Measurements from ENCODE around the gene SUGCT.

SUGCT gene

DNA sequence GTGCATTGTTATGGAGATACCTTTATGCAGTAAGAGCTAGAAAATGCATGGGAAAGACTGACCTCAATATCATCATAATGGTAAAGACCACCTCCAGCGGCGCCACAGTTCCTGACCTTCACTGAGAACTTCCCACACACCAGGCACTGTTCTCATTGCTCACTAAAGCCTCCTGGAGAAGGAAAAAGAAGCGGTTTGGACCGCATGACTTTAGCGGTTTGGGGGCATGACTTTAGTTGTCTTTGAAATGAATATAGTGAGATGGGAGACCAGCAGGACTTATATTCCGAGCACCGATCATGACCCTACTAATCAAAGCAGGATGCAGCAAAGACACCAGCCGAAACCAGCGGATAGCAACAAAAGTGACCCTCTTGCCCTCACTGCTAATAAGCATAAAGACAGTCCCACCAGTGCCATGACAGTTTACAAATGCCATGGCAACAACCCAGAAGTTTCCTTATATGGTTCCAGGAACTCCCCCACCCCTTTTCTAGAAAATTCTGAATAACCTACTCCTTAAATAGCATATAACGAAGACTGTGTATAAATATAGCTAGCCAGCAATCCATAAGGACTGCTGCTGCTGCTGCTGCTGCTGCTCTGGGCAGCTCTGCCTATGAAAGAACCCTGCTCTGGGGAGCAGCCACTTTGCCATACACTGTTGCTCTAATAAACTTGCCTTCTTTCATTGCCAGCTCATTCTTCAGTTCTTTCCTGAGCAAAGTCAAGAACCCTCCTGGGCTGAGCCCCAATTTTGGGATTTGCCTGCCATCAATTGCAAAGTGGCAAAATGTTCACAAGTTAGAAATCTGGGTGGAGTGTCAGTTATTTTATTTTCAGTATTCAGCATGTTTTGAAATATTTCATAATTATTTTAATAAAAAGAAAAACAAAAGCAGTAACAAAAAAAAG, 694.1 kb downstream of the SUGCT start:
- no peak for DNase-seq (ENCODE audit: low read depth)

DNA sequence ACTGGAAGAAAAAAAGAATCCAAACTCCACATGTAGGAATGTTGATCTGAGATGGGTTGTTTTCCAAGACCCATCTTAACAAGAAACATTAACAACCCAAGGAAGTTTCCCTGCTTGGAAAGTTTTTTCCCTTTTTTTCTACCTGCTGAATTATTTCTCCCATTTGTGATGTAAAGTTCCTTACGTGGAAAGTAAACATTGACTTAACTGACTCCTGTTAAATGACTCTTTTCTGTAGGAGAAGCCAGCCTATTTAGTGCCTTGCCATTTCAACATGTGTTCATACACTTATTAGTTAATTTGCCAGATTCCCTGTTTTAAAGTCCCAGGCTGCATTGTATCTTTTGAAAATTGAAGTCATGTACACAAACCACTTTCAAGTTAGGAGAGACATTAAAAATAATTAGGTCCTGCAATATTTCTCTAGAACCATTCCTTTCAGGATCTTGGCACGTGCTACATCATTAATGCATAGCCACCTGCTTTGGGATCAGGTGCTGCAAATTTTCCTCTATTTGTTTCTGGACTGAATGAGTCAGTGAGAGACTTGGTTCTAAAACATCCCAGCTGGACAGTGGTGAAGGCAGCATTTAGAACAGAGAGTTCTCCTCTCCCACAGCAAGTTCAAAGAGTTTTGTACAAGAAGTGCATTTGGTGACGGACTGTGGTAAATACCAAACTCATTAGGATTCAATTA, 698.5 kb downstream of the SUGCT start:
- no peak for DNase-seq (ENCODE audit: low read depth)

DNA sequence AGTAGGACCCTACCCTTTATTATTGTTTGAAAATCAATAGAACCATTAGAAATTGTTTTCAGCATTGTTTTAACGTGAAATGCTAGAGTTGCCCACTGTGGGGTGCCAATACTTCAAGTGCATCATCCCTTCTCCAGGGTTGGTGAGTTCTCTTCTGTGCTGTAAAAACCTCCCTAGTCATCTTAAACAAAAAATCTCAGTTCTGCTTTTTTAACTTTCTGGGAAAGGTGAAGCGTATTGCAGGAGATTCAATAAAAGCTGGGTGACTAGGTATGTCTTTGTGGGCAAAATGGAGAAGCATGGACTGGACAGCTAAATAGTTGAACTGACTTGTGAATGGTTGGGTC, 699.1 kb downstream of the SUGCT start:
- no peak for DNase-seq (ENCODE audit: low read depth)

DNA sequence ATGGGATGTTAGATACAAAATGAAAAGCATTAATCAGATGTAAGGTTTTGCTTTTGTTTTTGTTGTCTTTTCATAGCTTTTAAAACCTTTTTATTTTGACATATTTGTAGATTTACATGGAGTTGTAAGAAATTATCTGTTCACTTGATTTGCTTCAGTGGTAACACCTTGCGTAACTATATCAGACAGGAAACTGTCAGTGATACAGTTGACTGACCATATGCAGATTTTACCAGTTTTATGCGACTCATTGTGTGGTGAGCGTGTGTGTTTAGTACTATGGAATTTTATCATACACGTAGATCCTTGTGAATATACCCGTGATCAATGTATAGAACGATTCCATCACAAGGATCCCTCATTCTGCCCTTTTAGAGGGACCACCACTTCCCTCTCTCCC, 701.4 kb downstream of the SUGCT start:
- DNase-seq (ENCODE audit: low read depth): no peak

DNA sequence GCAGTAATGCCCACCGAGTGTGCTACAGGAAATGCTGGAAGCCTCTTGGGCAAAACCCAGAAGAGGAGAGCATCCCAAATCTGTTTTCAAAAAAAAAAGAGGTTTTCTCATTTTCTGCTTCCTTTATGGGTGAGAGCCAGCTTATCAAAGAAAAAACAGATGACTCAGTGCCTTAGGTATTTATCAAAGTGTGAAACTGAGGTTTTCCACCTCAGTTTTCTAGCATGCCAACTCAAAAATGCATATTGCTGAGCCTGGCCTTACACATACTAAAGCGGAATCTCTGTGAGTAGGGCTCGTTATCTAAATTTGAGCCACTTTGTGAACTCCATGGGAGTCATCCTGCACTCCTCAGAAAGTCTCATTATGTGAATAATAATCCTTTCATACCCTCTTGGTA, 705.1 kb downstream of the SUGCT start:
- DNase-seq (ENCODE audit: low read depth): no peak

DNA sequence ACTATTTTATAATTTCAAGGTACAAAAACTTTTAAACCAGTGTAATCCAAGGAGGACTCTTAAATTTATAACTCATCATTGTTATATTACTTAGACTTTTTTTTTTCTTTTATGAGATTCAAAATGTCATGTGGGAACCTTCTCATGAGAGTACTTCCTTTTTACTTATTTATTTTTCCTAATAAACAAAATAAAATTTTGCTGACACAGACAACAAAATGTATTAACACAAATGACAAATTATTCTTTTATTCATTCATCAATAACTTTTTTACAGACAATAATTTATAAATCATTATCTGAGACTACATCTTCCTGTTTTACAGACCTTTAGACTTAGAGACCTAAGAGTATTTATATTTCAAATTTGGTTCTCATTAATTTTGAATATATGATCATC, 706.2 kb downstream of the SUGCT start:
- no peak for DNase-seq (ENCODE audit: low read depth)

DNA sequence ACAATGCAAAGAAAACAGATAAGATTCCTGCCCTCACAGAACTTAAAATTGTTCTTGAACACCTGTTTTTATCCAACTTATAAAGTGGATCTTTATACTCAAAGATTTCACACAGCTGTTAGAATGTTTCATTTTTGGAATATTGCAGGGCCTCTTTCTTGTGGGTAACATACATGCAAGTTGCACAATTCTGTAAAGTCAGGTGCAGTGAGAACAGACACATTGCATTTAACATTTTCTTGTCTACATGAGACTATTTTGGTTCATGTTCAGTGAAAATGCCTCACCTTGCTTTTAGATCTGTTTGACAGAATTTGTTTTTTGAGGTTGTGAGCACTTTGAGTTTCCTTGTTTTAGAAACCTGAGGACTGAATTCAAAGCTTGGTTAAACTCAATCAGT, 707.8 kb downstream of the SUGCT start:
- DNase-seq (ENCODE audit: low read depth): no peak

DNA sequence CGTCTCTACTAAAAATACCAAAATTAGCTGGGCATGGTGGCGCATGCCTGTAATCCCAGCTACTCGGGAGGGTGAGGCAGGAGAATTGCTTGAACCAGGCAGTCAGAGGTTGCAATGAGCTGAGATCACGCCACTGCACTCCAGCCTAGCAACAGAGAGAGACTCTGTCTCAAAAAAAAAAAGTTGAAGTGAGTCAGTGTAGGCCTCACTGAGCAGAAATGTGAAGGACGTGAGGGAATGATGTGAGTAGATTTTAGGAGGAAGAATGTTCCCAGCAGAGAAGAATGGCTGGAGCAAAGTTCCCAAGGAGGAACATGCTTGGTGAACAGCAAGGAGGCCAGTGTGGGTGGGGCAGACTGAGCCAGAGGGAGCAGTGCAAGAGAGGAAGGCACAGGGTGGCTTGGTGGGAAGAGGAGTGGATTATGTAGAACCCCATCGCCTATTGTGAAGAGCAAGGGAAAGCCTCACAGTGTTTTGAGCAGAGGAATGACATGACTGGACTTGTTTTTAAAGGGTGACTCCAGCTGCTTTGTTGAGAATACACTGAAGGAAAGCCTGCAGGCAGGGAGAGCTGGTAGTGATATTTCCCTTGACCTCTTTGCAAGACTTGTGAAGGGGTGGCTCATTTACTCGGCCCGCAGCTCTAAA, 708.7 kb downstream of the SUGCT start:
- DNase-seq (ENCODE audit: low read depth): no peak

DNA sequence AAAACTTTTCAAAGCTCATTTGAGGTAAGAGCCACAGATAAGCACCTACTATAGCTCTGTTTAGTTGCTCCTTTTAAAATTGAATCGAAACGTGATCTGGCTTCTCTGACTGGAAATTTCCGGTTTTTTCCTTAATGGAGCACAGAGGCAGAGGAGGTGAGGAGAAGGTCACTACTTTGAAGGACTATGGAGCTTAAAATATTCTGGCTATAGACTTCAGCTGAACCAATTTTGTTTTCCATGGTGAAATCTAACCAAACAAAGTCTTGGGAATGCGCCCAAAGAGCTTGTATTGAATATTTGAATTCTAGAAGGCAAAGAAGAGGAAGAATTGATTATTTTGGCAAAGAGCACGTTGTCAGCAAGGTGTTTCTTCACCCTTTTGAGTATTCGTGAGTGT, 711.1 kb downstream of the SUGCT start:
- no peak for DNase-seq (ENCODE audit: low read depth)

DNA sequence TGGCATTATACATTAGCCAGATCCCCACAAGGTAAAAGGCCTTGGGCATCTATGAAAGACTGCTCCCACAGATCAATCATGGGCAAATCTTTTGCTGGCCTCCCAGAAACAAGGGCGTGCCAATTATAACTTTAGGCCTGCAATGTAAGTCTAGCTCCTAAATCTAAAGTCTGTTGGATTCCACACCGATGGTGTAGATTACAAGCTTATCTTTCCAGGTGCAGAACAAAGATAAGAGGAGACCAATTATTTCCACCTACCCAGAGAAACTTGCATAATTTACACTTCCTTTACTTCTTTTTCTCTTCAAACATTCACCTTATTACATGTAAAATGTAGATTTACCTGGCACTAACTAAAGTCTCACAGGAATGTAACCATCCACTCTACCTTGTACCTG, 713.1 kb downstream of the SUGCT start:
- DNase-seq (ENCODE audit: low read depth): no peak

DNA sequence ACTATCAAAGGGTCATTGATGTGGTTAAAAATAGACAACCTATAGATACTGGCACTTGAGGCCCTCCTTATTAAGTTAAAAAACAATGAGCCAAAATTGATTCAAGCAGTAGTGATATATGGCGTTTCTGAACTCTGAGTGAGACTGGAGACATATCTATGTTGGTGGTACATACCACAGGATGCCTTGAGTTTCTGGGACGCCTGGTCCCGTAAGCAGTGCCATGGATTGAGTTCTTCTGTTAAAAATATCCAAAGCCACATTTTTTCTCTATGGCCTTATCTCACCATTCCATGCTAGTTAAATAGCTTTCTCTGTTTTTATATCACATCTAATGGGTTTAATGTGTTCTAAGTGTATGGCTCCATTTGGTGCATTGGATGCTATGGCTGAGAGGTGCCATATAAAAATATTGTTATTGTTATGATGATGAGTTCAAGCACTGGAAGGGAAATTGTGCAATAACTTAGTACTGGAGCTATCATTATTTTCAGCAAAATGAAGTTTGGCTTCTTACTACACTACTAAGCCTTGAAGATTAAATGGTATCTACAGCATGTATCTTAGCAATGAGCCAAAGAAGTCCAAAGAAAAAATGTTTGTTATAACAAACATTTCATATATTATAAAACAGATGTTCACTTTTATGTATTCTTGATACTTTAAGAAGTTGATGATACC, 713.9 kb downstream of the SUGCT start:
- DNase-seq (ENCODE audit: low read depth): no peak

DNA sequence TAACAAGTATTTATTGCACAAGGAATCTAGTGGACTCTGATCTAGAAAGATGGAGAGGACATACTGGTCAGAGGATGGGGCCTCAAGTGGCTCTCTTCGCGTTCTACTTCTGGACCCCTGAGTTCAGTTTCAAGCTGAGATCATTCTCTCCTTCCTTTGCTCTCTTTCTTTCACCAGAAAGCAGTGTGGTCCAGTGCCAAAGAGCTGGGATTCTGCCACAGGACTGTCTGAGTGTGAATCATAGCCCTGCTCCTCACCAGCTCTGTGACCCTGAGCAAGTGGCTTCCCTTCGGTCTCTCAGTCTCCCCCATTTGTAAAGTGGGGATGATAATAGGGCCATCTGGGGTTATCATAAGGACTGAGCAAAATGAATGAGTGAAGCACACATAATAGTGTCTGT, 715.2 kb downstream of the SUGCT start:
- no peak for DNase-seq (ENCODE audit: low read depth)

DNA sequence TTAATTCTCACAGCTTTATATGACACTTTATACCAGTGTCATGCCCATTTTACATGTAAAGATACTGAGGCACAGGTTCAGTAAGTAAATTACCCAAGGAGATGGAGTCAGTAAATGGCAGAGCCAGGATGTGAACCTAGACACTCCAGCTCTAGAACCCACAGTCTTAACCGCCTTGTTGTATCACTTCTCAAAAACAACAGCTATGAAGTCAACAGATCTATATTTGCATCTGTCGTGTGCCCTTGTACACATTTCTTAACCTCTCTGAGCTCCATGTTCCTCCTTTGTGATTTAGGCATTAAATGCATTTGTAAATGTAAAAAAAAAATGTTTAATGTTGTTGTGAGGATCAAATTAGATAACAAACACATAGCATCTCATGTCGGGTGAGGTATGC, 716.2 kb downstream of the SUGCT start:
- no peak for DNase-seq (ENCODE audit: low read depth)

DNA sequence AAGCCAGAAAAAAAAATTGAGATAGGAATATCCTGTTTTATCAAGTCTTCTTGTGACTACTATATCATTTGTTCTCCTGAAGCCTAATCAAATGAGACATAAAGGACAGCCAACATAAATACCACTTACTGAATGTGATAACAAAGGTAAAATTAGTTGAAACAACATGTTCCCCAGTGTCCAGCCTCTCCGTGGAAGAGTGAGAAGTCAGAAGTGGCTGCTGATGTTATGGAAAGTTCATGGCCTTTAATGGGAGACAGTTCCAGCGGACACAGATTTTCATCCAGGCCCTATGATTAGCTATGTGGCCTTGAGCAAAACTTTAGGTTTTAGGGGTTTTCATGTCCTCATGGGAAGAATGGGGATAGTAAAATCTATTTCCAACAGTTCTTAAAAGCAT, 724.3 kb downstream of the SUGCT start:
- DNase-seq (ENCODE audit: low read depth): no peak

DNA sequence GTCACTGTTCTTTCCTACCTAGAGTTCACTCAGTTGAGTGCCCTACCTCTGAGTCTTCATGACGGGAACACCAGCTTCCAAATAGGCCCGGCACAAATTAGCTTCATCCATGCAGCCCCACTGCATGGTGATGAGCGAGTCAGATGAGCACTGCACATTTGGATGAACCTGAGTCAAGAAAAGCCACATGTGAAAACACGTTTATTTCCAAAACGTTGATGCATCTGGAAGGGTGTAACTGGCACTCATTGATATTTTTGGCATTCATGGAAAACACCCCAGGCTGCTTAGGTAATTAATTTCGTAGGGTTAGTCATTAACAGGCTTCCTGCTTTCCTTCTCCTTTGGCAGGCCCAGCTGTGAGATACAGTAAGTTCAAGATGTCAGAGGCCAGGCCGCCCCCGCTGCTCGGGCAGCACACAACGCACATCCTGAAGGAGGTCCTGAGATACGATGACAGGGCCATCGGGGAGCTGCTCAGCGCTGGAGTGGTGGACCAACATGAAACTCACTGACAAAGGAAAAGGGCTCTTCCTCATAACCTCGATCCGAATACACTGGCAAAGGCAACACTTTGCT, 725.2 kb downstream of the SUGCT start:
- no peak for DNase-seq (ENCODE audit: low read depth)

DNA sequence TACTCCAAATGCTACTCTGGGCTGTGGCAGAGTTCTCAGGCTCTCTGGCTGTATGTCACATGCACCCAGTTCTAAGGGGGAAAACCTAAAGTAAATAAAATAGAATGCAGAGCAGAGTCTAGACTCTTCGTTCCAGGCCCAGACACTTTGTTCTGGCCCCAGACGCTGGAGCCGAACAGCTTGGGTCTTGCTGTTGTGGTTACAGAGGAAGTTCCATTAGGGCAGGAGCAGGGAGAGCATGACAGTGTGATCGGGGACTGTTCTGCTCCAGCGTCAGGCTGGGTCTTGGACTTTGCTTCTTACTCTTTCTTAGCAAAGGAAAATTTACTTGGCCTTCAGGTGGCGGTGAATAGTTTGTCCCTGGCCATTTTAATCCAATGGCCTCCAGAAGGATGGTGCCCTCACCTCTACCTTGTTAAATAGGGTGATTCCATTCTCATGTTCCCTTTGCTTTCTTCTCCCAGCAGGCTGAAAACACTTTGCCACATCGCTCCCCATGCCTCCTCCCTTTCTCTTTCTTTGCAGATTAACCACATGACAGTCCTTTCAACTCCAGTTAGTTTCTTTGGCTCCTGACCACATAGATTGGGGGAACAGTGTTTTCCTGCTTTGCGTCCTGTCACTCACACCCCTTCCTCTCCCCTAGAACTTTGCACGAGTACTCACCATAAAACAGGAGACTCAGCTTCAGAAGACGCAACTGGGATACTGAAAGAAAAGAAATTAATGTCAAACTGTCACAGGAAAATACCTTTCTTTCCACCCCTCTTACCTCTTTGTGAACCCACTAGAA, 730.8 kb downstream of the SUGCT start:
- no peak for DNase-seq (ENCODE audit: low read depth)

DNA sequence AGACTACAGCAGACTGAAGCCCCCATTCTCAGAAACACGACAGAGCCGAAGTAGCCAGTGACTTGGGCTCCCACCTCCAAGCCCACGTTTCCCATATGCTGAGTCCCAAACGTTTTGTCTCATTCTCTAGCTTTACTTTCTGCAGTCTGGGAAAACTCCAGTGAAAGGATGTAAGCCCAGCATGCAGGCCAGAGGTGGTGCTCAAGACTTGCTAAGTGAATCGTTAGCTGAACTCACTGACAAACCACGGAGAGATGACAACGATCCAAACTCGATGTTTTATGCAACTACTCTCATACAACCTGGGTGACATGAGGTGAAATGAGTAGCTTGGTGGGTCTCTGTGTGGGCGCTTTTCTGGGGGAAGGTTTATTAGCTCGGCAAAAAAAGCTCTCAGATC, 731.8 kb downstream of the SUGCT start:
- DNase-seq (ENCODE audit: low read depth): no peak

DNA sequence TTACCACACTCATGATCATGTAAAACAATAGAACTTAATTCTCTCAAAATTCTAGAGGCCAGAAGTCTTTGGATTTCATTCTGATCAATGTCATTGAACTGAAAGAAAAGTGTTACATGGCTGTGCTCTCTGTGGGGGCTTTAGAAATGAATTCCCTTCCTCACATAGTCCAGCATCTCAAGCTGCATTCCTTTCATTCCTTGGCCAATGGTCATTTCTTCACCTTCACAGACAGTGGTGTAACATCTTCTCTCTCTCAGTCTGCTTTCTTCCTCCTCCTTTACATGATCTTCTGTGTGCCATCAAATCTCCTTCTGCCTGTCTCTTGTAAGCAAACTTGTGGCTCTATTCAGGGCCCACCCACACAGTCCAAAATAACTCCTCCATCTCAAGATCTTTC, 735.3 kb downstream of the SUGCT start:
- no peak for DNase-seq (ENCODE audit: low read depth)

DNA sequence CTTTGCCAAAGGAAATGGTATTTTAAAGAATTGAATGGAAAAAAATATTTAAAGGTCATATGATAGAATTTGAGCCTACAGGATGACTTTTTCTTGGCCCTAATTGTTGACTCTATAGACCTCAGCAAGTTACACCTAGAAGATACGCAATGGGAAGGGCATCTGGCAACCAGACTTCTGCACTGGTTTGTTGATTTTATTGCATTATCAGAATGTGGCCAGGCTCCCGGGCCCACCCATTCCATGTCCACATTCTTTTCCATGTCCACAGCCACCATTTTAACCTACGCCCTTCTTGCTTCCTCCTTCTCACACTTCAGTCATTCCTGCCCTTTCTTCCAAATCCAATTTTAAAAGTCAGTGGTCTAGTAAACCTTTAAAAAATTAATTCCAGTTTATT, 738.4 kb downstream of the SUGCT start:
- DNase-seq (ENCODE audit: low read depth): no peak

DNA sequence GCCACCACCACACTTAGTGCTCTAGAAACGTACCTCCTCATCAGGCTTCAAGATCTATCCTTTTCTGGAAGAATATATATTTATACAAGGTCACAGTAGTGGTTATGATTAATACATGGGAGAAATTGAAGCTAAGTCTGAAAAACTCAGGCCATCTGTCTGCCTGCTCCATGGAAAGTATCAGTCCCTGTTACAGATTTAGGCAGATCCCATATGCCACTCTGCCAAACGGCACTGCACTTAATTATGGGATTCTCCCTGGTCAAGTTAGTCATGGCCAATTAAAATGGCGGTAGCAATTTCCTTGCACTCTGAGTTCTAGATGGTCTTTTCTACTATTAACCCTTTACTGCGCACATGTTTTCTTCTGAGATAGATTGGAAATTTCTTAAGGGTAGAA, 740.0 kb downstream of the SUGCT start:
- no peak for DNase-seq (ENCODE audit: low read depth)

DNA sequence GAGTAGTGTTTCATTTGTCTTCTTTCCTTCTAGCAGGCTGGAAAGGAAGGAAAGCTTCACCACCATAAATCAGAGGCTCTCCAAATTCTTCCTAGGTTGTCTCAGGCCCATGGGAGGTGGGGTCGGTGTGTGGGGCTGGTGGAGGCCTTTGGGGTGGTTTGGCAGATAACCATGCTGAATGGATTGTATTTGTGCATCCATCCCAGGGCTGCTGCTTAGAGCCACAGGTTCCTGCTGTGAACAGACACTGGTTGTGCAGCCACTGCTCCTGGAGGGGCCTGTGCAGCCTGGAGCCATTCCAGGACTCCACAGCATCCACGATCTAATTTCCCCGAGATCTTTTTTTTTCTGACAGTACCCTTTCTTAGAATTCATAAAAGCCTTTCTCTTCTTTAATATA, 741.8 kb downstream of the SUGCT start:
- no peak for DNase-seq (ENCODE audit: low read depth)

Measured in GM04503 (cell line).